K562 (cell line): ENCODE measurements around the gene WDR31. TPM values are rescaled to one million over a fixed set of nuclear protein-coding genes. Genes with fewer than 3 reads are reported as not detected.

Experiments used
- ASH1L ChIP-seq: fragments of 450-650 bp; IDR thresholded peaks from 2 replicates; pipeline ENCODE4 v1.6.1; 2018; ENCODE audit warnings: borderline replicate concordance, mild to moderate bottlenecking, low read depth; ENCODE audit not compliant: partially characterized antibody
- CHD1 ChIP-seq: fragments of 200-600 bp; sonication (generic); IDR thresholded peaks from one replicate; pipeline ENCODE4 v1.6.1; 2012; ENCODE audit warnings: mild to moderate bottlenecking, moderate library complexity, low read length, inconsistent platforms
- CREM ChIP-seq: IDR thresholded peaks from 2 replicates; pipeline ENCODE4 v1.6.1; 2014; ENCODE audit warnings: antibody characterized with exemption, low read depth
- CUX1 ChIP-seq: fragments of 200-800 bp; sonication (Bioruptor generic); IDR thresholded peaks from 2 replicates; pipeline ENCODE4 v1.6.1; 2016; ENCODE audit warnings: missing genetic modification characterization, missing compliant biosample characterization
- MCM2 ChIP-seq: fragments of 450-650 bp; IDR thresholded peaks from 2 replicates; pipeline ENCODE4 v1.6.1; 2017; ENCODE audit warnings: low read depth, mild to moderate bottlenecking
- MTA2 ChIP-seq: fragments of 450-650 bp; IDR thresholded peaks from 2 replicates; pipeline ENCODE4 v1.6.1; 2016; ENCODE audit warnings: low read depth
- MTA3 ChIP-seq: fragments of 450-650 bp; formaldehyde crosslinking; IDR thresholded peaks from 2 replicates; pipeline ENCODE4 v1.6.1; 2017; ENCODE audit warnings: mild to moderate bottlenecking, borderline replicate concordance
- NONO ChIP-seq, 2 experiments: fragments of 200-400 bp in 1 of 2; fragments of 450-650 bp in 1 of 2; formaldehyde crosslinking in 1 of 2; IDR thresholded peaks; 2 replicates each; pipeline ENCODE4 v1.6.1; 2017; ENCODE audit warnings: low read depth in 2 of 2, mild to moderate bottlenecking in 2 of 2, moderate library complexity in 2 of 2, low read length in 1 of 2
- POLR2A ChIP-seq: fragments of 450-650 bp; conservative IDR thresholded peaks from 2 replicates; pipeline ENCODE4 v1.6.1; 2016
- POLR3G ChIP-seq: IDR thresholded peaks from 2 replicates; pipeline ENCODE4 v1.6.1; 2011; ENCODE audit not compliant: insufficient read length, insufficient replicate concordance; ENCODE audit errors: extremely low read depth
- RAD51 ChIP-seq: fragments of 450-650 bp; IDR thresholded peaks from 2 replicates; pipeline ENCODE4 v1.7.1; 2016; ENCODE audit warnings: low read depth, mild to moderate bottlenecking, borderline replicate concordance
- TAF9B ChIP-seq: fragments of 450-650 bp; IDR thresholded peaks from 2 replicates; pipeline ENCODE4 v1.6.1; 2018; ENCODE audit warnings: mild to moderate bottlenecking; ENCODE audit not compliant: partially characterized antibody
- ZBTB49 ChIP-seq: sonication (generic); formaldehyde crosslinking; IDR thresholded peaks from 2 replicates; pipeline ENCODE4 v1.8.0; 2022; ENCODE audit warnings: missing genetic modification reagents, mild to moderate bottlenecking, borderline replicate concordance
- polyA plus RNA-seq, 8 experiments: library from polyadenylated mRNA; depleted of rRNA in 4 of 8; stranded (reverse) in 5 of 8; unstranded in 3 of 8; fragments of >200 nt; fragmentation: Nextera tagmentation in 2 of 8; fragmentation: Illumina TruSeq in 1 of 8; extraction: Ambion mirVana in 2 of 8; extraction: Trizol in 1 of 8; gene quantifications; 2 replicates each; pipeline versions ENCODE4 v1.2.1 to v1.2.3, GENCODE V29; 2011 to 2014; ENCODE audit warnings: inconsistent platforms in 1 of 8, missing spikeins in 1 of 8
- total RNA-seq, 7 experiments: library from RNA; depleted of rRNA in 6 of 7; stranded (reverse); fragments of >200 nt in 6 of 7; fragmentation: Illumina TruSeq in 2 of 7; extraction: Trizol in 2 of 7; gene quantifications; 2 replicates each; pipeline versions ENCODE4 v1.2.1 to v1.2.3, GENCODE V29; 2011 to 2021; ENCODE audit warnings: low replicate concordance in 1 of 7
- TF ChIP-seq, protein P1 (sequence below): fragments of 450-650 bp; formaldehyde crosslinking; IDR thresholded peaks from 2 replicates; pipeline ENCODE4 v1.4.0; 2020; ENCODE audit warnings: mild to moderate bottlenecking, moderate library complexity
- TF ChIP-seq, protein P2 (sequence below): fragments of 450-650 bp; IDR thresholded peaks from 2 replicates; pipeline ENCODE4 v1.6.1; 2016; ENCODE audit warnings: borderline replicate concordance
- TF ChIP-seq, protein P3 (sequence below): sonication (generic); formaldehyde crosslinking; IDR thresholded peaks from 2 replicates; pipeline ENCODE4 v1.9.0; 2022; ENCODE audit warnings: mild to moderate bottlenecking, missing genetic modification reagents

WDR31 gene
- total and polyA plus RNA-seq, 9 of the 15 experiments (the other 6 are each of a cell fraction or from before 2014, with no cell fraction given), result 0.35 to 1.8 (median 0.95) TPM

DNA sequence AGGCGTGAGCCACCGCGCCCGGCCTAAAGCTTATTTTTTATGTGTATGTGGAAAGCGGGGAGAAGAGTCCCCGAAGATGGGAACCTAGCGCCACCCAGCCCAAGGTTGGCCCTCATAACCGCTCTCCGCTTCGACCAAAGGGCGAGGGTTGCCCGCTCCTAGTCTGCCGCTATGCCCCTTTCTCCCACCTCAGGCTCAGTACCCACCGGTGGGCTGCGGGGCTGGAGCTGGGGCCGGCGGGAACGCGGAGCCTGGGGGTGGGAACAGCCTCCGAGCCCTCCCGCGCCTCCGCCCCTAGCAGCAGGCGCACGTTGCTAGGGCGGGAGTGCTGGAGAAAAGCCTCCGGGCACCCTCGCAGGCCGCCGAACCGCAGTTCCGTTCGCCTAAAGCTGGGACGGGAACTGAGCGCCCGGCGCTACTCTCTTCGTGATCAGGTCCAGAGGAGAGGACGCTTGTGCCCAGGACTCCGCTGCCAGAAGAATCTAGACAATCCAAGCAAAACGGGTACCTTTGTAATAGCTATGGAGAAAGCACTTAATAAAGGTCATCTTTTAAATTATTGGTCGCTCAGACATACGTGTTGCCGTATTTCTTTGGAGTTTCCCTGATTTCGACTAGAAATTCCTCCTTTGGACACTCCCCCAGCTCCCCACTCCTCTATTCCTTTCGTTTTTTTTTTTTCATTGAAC lies at the start of gene WDR31 (continued):
- 0 out of 2 replicates have a peak, but pooled peaks have one; percentile 47 for TF ChIP-seq CUX1 (CRISPR knock-in tag)
- TF ChIP-seq TAF9B, result peak; percentile 73
- TF ChIP-seq RAD51, result peak; percentile 11; the same call in 1 of the 2 replicates
- TF ChIP-seq CHD1, result no peak
- TF ChIP-seq MTA2, result no peak
- peak; percentile 82 for TF ChIP-seq POLR2A
- TF ChIP-seq, protein P1, sequence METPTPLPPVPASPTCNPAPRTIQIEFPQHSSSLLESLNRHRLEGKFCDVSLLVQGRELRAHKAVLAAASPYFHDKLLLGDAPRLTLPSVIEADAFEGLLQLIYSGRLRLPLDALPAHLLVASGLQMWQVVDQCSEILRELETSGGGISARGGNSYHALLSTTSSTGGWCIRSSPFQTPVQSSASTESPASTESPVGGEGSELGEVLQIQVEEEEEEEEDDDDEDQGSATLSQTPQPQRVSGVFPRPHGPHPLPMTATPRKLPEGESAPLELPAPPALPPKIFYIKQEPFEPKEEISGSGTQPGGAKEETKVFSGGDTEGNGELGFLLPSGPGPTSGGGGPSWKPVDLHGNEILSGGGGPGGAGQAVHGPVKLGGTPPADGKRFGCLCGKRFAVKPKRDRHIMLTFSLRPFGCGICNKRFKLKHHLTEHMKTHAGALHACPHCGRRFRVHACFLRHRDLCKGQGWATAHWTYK, result no peak
- TF ChIP-seq MCM2, result no peak
- TF ChIP-seq MTA3, result peak; percentile 73
- TF ChIP-seq NONO (IDR thresholded peaks at IDR 0.05; ENCODE audit: low read depth in 2 of 2, low read length in 1 of 2), result peak in 1 of 2 experiments; percentile 74; a peak in 1 of 4 replicates
- no peak for TF ChIP-seq ZBTB49 (CRISPR knock-in tag)
- TF ChIP-seq CREM, result peak; percentile 79
- no peak for TF ChIP-seq POLR3G
- TF ChIP-seq, protein P2, sequence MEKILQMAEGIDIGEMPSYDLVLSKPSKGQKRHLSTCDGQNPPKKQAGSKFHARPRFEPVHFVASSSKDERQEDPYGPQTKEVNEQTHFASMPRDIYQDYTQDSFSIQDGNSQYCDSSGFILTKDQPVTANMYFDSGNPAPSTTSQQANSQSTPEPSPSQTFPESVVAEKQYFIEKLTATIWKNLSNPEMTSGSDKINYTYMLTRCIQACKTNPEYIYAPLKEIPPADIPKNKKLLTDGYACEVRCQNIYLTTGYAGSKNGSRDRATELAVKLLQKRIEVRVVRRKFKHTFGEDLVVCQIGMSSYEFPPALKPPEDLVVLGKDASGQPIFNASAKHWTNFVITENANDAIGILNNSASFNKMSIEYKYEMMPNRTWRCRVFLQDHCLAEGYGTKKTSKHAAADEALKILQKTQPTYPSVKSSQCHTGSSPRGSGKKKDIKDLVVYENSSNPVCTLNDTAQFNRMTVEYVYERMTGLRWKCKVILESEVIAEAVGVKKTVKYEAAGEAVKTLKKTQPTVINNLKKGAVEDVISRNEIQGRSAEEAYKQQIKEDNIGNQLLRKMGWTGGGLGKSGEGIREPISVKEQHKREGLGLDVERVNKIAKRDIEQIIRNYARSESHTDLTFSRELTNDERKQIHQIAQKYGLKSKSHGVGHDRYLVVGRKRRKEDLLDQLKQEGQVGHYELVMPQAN, result peak; percentile 89; the same call in 1 of the 2 replicates
- TF ChIP-seq, protein P3, sequence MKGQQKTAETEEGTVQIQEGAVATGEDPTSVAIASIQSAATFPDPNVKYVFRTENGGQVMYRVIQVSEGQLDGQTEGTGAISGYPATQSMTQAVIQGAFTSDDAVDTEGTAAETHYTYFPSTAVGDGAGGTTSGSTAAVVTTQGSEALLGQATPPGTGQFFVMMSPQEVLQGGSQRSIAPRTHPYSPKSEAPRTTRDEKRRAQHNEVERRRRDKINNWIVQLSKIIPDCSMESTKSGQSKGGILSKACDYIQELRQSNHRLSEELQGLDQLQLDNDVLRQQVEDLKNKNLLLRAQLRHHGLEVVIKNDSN (CRISPR knock-in tag), result no peak
- TF ChIP-seq ASH1L, result no peak
